ENCODE results near the gene IST1.

DNA sequence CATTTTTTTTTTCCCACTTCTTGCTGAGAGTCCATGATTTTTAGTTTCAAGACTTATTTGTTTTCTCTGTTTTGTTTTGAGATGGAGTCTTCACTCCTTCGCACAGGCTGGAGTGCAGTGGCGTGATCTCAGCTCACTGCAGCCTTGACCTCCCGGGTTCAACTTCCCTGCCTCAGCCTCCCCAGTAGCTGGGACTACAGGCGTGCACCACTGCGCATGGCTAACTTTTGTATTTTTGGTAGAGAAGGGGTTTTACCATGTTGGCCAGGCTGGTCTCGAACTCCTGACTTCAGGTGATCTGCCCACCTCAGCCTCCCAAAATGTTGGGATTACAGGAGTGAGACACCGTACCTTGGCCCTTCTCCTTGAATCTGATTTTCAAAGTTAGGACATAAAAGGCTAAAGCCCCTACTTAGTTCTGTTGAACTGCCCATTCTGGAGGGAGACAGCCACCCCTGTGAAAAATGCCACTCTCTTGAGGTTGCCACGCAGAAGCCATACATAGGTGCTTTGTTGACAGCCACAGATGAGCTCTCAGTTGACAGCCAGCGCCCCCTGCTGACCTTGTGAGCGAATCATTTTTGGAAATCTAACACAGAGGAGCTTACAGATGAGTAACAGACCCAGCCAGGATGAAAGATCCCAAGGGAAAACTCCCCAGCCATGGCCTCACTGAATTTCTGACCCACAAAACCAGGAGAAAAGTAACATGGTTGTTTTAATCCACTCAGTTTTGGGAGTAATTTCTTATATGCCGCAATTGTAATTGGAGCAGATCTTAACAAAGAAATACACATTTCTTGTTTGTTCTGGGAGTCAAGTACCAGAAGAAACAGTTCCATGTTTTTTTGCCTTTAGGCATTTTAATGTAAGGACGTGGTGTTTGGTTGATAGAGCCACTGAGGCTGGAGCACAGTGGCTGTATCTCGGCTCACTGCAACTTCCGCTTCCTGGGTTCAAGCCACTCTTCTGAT, 66.0 kb downstream of the IST1 start:
- TF ChIP-seq, protein P1, sequence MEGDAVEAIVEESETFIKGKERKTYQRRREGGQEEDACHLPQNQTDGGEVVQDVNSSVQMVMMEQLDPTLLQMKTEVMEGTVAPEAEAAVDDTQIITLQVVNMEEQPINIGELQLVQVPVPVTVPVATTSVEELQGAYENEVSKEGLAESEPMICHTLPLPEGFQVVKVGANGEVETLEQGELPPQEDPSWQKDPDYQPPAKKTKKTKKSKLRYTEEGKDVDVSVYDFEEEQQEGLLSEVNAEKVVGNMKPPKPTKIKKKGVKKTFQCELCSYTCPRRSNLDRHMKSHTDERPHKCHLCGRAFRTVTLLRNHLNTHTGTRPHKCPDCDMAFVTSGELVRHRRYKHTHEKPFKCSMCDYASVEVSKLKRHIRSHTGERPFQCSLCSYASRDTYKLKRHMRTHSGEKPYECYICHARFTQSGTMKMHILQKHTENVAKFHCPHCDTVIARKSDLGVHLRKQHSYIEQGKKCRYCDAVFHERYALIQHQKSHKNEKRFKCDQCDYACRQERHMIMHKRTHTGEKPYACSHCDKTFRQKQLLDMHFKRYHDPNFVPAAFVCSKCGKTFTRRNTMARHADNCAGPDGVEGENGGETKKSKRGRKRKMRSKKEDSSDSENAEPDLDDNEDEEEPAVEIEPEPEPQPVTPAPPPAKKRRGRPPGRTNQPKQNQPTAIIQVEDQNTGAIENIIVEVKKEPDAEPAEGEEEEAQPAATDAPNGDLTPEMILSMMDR (IDR thresholded peaks at IDR 0.05; ENCODE audit: low read depth, low read length) = peak; percentile 80
- no peak for TF ChIP-seq MYC (IDR thresholded peaks at IDR 0.05; ENCODE audit: low read depth, low read length)
